Liver (tissue), 9 donors: ENCODE results near the gene TRIM7. TPM values are rescaled to one million over a fixed set of nuclear protein-coding genes. Genes with fewer than 3 reads are reported as not detected.

Experiments
- DNase-seq: peaks from one replicate; pipeline ENCODE4 v3.0.0-alpha.2; 2017; ENCODE audit warnings: low spot score
- H3K27ac ChIP-seq, 2 donors: one replicate each; pipeline ENCODE4 v1.7.0; 2013; ENCODE audit warnings: inconsistent platforms in 2 of 2, low read length in 2 of 2, control low read depth in 1 of 2, low read depth in 1 of 2, mild to moderate bottlenecking in 1 of 2
- H3K27me3 ChIP-seq, 4 donors: one replicate each; pipeline versions ENCODE4 v1.6.1 to v1.7.0; 2013; ENCODE audit warnings: low read length in 3 of 4, inconsistent platforms in 1 of 4, mild to moderate bottlenecking in 1 of 4, moderate library complexity in 1 of 4; ENCODE audit not compliant: control insufficient read depth in 4 of 4, insufficient read depth in 4 of 4
- H3K36me3 ChIP-seq, 4 donors: one replicate each; pipeline versions ENCODE4 v1.6.1 to v1.7.0; 2013; ENCODE audit warnings: low read length in 3 of 4, mild to moderate bottlenecking in 3 of 4, low read depth in 1 of 4, moderate library complexity in 1 of 4; ENCODE audit not compliant: control insufficient read depth in 4 of 4, insufficient read depth in 3 of 4
- H3K4me1 ChIP-seq, 4 donors: one replicate each; pipeline versions ENCODE4 v1.6.1 to v1.7.0; 2013; ENCODE audit warnings: low read length in 3 of 4, mild to moderate bottlenecking in 3 of 4, moderate library complexity in 1 of 4; ENCODE audit not compliant: control insufficient read depth in 4 of 4, insufficient read depth in 4 of 4
- H3K4me3 ChIP-seq, 3 donors: one replicate each; pipeline versions ENCODE4 v1.6.1 to v1.7.0; 2013; ENCODE audit warnings: low read length in 3 of 3, control low read depth in 1 of 3, low read depth in 1 of 3, mild to moderate bottlenecking in 1 of 3
- H3K9ac ChIP-seq, 2 donors: one replicate each; pipeline ENCODE4 v1.7.0; 2013; ENCODE audit warnings: low read length in 2 of 2, mild to moderate bottlenecking in 2 of 2, moderate library complexity in 2 of 2, control low read depth in 1 of 2, low read depth in 1 of 2
- H3K9me3 ChIP-seq, 4 donors: one replicate each; pipeline versions ENCODE4 v1.6.1 to v1.7.0; 2013; ENCODE audit warnings: low read length in 3 of 4; ENCODE audit not compliant: control insufficient read depth in 4 of 4
- ATF3 ChIP-seq: IDR thresholded peaks from 2 replicates; pipeline ENCODE4 v1.6.1; 2016; ENCODE audit warnings: antibody characterized with exemption
- CTCF ChIP-seq: fragments of 150-350 bp; IDR thresholded peaks from 2 replicates; pipeline ENCODE4 v1.5.1; 2017; ENCODE audit warnings: improper control_type of control experiment, low read depth, low read length; ENCODE audit not compliant: missing input control
- EGR1 ChIP-seq, 2 donors: IDR thresholded peaks; 2 replicates each; pipeline ENCODE4 v1.6.1; 2016 to 2018; ENCODE audit warnings: antibody characterized with exemption in 2 of 2, low read depth in 2 of 2
- FOXA1 ChIP-seq: IDR thresholded peaks from 2 replicates; pipeline ENCODE4 v1.6.1; 2016; ENCODE audit warnings: antibody characterized with exemption
- FOXA2 ChIP-seq: IDR thresholded peaks from 2 replicates; pipeline ENCODE4 v1.6.1; 2016; ENCODE audit warnings: antibody characterized with exemption
- GABPA ChIP-seq, 2 donors: IDR thresholded peaks in 1 of 2; conservative IDR thresholded peaks in 1 of 2; 2 replicates each; pipeline ENCODE4 v1.6.1; 2016; ENCODE audit warnings: antibody characterized with exemption in 2 of 2, mild to moderate bottlenecking in 1 of 2, moderate library complexity in 1 of 2
- HNF4A ChIP-seq, 2 donors: conservative IDR thresholded peaks; 2 replicates each; pipeline ENCODE4 v1.6.1; 2016; ENCODE audit warnings: antibody characterized with exemption in 2 of 2, mild to moderate bottlenecking in 2 of 2
- HNF4G ChIP-seq: IDR thresholded peaks from 2 replicates; pipeline ENCODE4 v1.6.1; 2016; ENCODE audit warnings: antibody characterized with exemption
- JUND ChIP-seq, 2 donors: IDR thresholded peaks; 2 replicates each; pipeline ENCODE4 v1.6.1; 2016; ENCODE audit warnings: antibody characterized with exemption in 2 of 2
- MAX ChIP-seq: IDR thresholded peaks from 2 replicates; pipeline ENCODE4 v1.6.1; 2016; ENCODE audit warnings: antibody characterized with exemption
- RAD21 ChIP-seq, 2 donors: IDR thresholded peaks; 2 replicates each; pipeline ENCODE4 v1.6.1; 2016; ENCODE audit warnings: antibody characterized with exemption in 2 of 2, mild to moderate bottlenecking in 2 of 2
- REST ChIP-seq: IDR thresholded peaks from 2 replicates; pipeline ENCODE4 v1.6.1; 2016; ENCODE audit warnings: antibody characterized with exemption, mild to moderate bottlenecking
- RXRA ChIP-seq, 2 donors: IDR thresholded peaks; 2 replicates each; pipeline ENCODE4 v1.6.1; 2017 to 2018; ENCODE audit warnings: antibody characterized with exemption in 2 of 2, mild to moderate bottlenecking in 1 of 2
- TAF1 ChIP-seq: conservative IDR thresholded peaks from 2 replicates; pipeline ENCODE4 v1.6.1; 2016; ENCODE audit warnings: antibody characterized with exemption, mild to moderate bottlenecking
- YY1 ChIP-seq: IDR thresholded peaks from 2 replicates; pipeline ENCODE4 v1.6.1; 2016; ENCODE audit warnings: antibody characterized with exemption, mild to moderate bottlenecking
- ZBTB33 ChIP-seq: IDR thresholded peaks from 2 replicates; pipeline ENCODE4 v1.6.1; 2016; ENCODE audit warnings: antibody characterized with exemption
- WGBS: extraction: QIAGEN DNeasy Blood & Tissue Kit; methylation state at CpG from one replicate; pipeline ENCODE4 v1.1.7; 2013; 5-methylcytosine and 5-hydroxymethylcytosine counted together
- polyA plus RNA-seq, 2 donors: library from polyadenylated mRNA; stranded (reverse) in 1 of 2; unstranded in 1 of 2; fragments of 200-250 nt in 1 of 2; fragments of >200 nt in 1 of 2; fragmentation: Nextera tagmentation in 1 of 2; extraction: Ambion mirVana in 1 of 2; gene quantifications; one replicate each; pipeline versions ENCODE4 v1.2.1 to v1.2.3, GENCODE V29; 2013 to 2015
- total RNA-seq, 2 donors: library from RNA; depleted of rRNA; stranded (reverse); fragments of >200 nt; gene quantifications; one replicate each; pipeline ENCODE4 v1.2.3, GENCODE V29; 2014
- donor health status: healthy.
- donor health status: healthy.
- donor health status: healthy.
- donor health status: healthy.
- donor health status: healthy.

Gene TRIM7
- total and polyA plus RNA-seq, 4 donors = 0.10 to 0.50 (median 0.14) TPM; not detected in 1

GRCh38 chr5:181204113-181204825 lies 727 bp downstream of the TRIM7 start:
- WGBS = 4% methylated on average over 67 of the region's 67 CpGs
- no peak for DNase-seq
- Histone ChIP-seq H3K4me1 (peaks cover 12 to 37% (median 26%) of the 10 kb centered on the region in 4 donors), H3K36me3 (no peaks in the 10 kb centered on the region), H3K9ac (no peak overlapping the region), H3K27me3 (no peaks in the 10 kb centered on the region), H3K4me3 (peak overlapping the region in 2 of 3 donors; percentile 45 to 52), H3K27ac (no peak overlapping the region), H3K9me3 (no peaks in the 10 kb centered on the region)
- no peak for TF ChIP-seq MAX
- no peak for TF ChIP-seq ZBTB33
- no peak for TF ChIP-seq REST
- TF ChIP-seq GABPA (IDR thresholded peaks at IDR 0.05 in 1 of 2, conservative IDR thresholded peaks at IDR 0.05 in 1 of 2) = no peak
- TF ChIP-seq JUND (IDR thresholded peaks at IDR 0.05) = no peak
- TF ChIP-seq HNF4G = no peak
- TF ChIP-seq FOXA1 = no peak
- no peak for TF ChIP-seq ATF3
- TF ChIP-seq TAF1 = no peak
- no peak for TF ChIP-seq RXRA (IDR thresholded peaks at IDR 0.05)
- TF ChIP-seq EGR1 (IDR thresholded peaks at IDR 0.05; ENCODE audit: low read depth in 2 of 2) = no peak
- TF ChIP-seq YY1 = no peak
- TF ChIP-seq FOXA2 = no peak
- no peak for TF ChIP-seq HNF4A (conservative IDR thresholded peaks at IDR 0.05)
- TF ChIP-seq CTCF = no peak

- Histone ChIP-seq H3K9ac (no peak overlapping the region), H3K4me1 (peaks cover 12 to 37% (median 26%) of the 10 kb centered on the region in 4 donors)
- WGBS = 7% methylated on average over 17 of the region's 17 CpGs
- TF ChIP-seq ZBTB33 = no peak
- TF ChIP-seq JUND (IDR thresholded peaks at IDR 0.05) = no peak
- no peak for TF ChIP-seq REST
- no peak for TF ChIP-seq RXRA (IDR thresholded peaks at IDR 0.05)
- no peak for TF ChIP-seq GABPA (IDR thresholded peaks at IDR 0.05 in 1 of 2, conservative IDR thresholded peaks at IDR 0.05 in 1 of 2)
- TF ChIP-seq ATF3 = no peak
- no peak for TF ChIP-seq MAX
- TF ChIP-seq EGR1 (IDR thresholded peaks at IDR 0.05; ENCODE audit: low read depth in 2 of 2) = no peak
- TF ChIP-seq FOXA1 = no peak
- TF ChIP-seq RAD21 (IDR thresholded peaks at IDR 0.05) = no peak
- TF ChIP-seq HNF4G = no peak
Observed at GRCh38 chr5:181203777-181204112, 1.3 kb downstream of the TRIM7 start.

More at GRCh38 chr5:181203777-181204112, 1.3 kb downstream of the TRIM7 start:
- Histone ChIP-seq H3K27ac (no peak overlapping the region), H3K9me3 (no peaks in the 10 kb centered on the region), H3K27me3 (no peaks in the 10 kb centered on the region), H3K4me3 (peak overlapping the region in 1 of 3 donors; percentile 52), H3K36me3 (no peaks in the 10 kb centered on the region)
- DNase-seq = no peak
